ENCODE data around the gene CACNA2D1. TPM values are rescaled to one million over a fixed set of nuclear protein-coding genes. Genes with fewer than 3 reads are reported as not detected.

The CACNA2D1 gene
- total RNA-seq, 3 donors from 2014 or later (not counting 1 experiment from before 2014, with no cell fraction given) = not detected

- H3K4me3 Mint-ChIP-seq = no peak overlapping the region
- Histone ChIP-seq H3K36me3 (ENCODE audit: control insufficient read depth, insufficient read depth, low read length) (no peaks in the 10 kb centered on the region), H3K4me3 (ENCODE audit: low read length) (no peak overlapping the region), H3K4me1 (ENCODE audit: control insufficient read depth, insufficient read depth, low read length) (no peaks in the 10 kb centered on the region), H3K27ac (ENCODE audit: low read length) (no peak overlapping the region), H3K9me3 (ENCODE audit: control insufficient read depth, insufficient read depth, low read length) (peaks cover 8% of the 10 kb centered on the region), H3K27me3 (ENCODE audit: control insufficient read depth, insufficient read depth, low read length) (no peaks in the 10 kb centered on the region)
- TF ChIP-seq CTCF (IDR thresholded peaks at IDR 0.05) = no peak
- ATAC-seq (no peak), DNase-seq (no peak)
- intact Hi-C loops (cut with micrococcal nuclease) = no loop called here
- H3K27me3 Mint-ChIP-seq (ENCODE audit: low read depth in 2 of 2) = no peaks in the 10 kb centered on the region
- H3K9me3 Mint-ChIP-seq = peaks cover 6 to 8% of the 10 kb centered on the region in 2 donors
- H3K27ac Mint-ChIP-seq = no peak overlapping the region
- no peaks in the 10 kb centered on the region for H3K4me1 Mint-ChIP-seq
- peaks cover 6% of the 10 kb centered on the region for H3K36me3 Mint-ChIP-seq
- 90% methylated on average over 1 of the region's 2 CpGs for WGBS (ENCODE audit: insufficient coverage)
Observed at GRCh38 chr7:82124445-82124844, 319.1 kb downstream of the CACNA2D1 start.

- H3K27me3 ChIP-seq (ENCODE audit: control insufficient read depth, insufficient read depth, low read length) = no peaks in the 10 kb centered on the region
- H3K27ac ChIP-seq (ENCODE audit: low read length) = no peak overlapping the region
- H3K9me3 ChIP-seq (ENCODE audit: control insufficient read depth, insufficient read depth, low read length) = peaks cover 4% of the 10 kb centered on the region
- ATAC-seq (no peak), DNase-seq (no peak)
- no peak overlapping the region for H3K4me3 ChIP-seq (ENCODE audit: low read length)
- intact Hi-C loops (cut with micrococcal nuclease) = no loop called here
- H3K4me1 ChIP-seq (ENCODE audit: control insufficient read depth, insufficient read depth, low read length) = no peaks in the 10 kb centered on the region
- H3K4me3 Mint-ChIP-seq = no peak overlapping the region
- no peaks in the 10 kb centered on the region for H3K36me3 ChIP-seq (ENCODE audit: control insufficient read depth, insufficient read depth, low read length)
- no peak overlapping the region for H3K27ac Mint-ChIP-seq
- peaks cover 3 to 6% of the 10 kb centered on the region in 2 donors for H3K9me3 Mint-ChIP-seq
- H3K36me3 Mint-ChIP-seq = no peaks in the 10 kb centered on the region
- TF ChIP-seq CTCF (IDR thresholded peaks at IDR 0.05) = no peak
- 77% methylated on average over 2 of the region's 2 CpGs for WGBS (ENCODE audit: insufficient coverage)
- no peaks in the 10 kb centered on the region for H3K4me1 Mint-ChIP-seq
- H3K27me3 Mint-ChIP-seq (ENCODE audit: low read depth in 2 of 2) = no peaks in the 10 kb centered on the region
Observed at GRCh38 chr7:82122275-82122674, 321.3 kb downstream of the CACNA2D1 start.

- H3K4me1 ChIP-seq (ENCODE audit: control insufficient read depth, insufficient read depth, low read length) = no peaks in the 10 kb centered on the region
- no peaks in the 10 kb centered on the region for H3K36me3 ChIP-seq (ENCODE audit: control insufficient read depth, insufficient read depth, low read length)
- Mint-ChIP-seq H3K4me3 (no peak overlapping the region), H3K27me3 (ENCODE audit: low read depth in 2 of 2) (no peaks in the 10 kb centered on the region), H3K27ac (no peak overlapping the region), H3K4me1 (no peaks in the 10 kb centered on the region), H3K9me3 (peaks cover 1 to 10% of the 10 kb centered on the region in 2 donors), H3K36me3 (no peaks in the 10 kb centered on the region)
- ATAC-seq = no peak
- TF ChIP-seq CTCF (IDR thresholded peaks at IDR 0.05) = no peak
- no peak overlapping the region for H3K4me3 ChIP-seq (ENCODE audit: low read length)
- 90% methylated on average over 6 of the region's 6 CpGs for WGBS (ENCODE audit: insufficient coverage)
- no peak overlapping the region for H3K27ac ChIP-seq (ENCODE audit: low read length)
- no peak for DNase-seq
- H3K9me3 ChIP-seq (ENCODE audit: control insufficient read depth, insufficient read depth, low read length) = no peaks in the 10 kb centered on the region
- intact Hi-C loops (cut with micrococcal nuclease) = no loop called here
- H3K27me3 ChIP-seq (ENCODE audit: control insufficient read depth, insufficient read depth, low read length) = no peaks in the 10 kb centered on the region
Observed at GRCh38 chr7:82114237-82114636, 329.3 kb downstream of the CACNA2D1 start.

- Histone ChIP-seq H3K27me3 (ENCODE audit: control insufficient read depth, insufficient read depth, low read length) (no peaks in the 10 kb centered on the region), H3K4me1 (ENCODE audit: control insufficient read depth, insufficient read depth, low read length) (no peaks in the 10 kb centered on the region), H3K36me3 (ENCODE audit: control insufficient read depth, insufficient read depth, low read length) (no peaks in the 10 kb centered on the region), H3K27ac (ENCODE audit: low read length) (no peak overlapping the region), H3K4me3 (ENCODE audit: low read length) (no peak overlapping the region), H3K9me3 (ENCODE audit: control insufficient read depth, insufficient read depth, low read length) (no peaks in the 10 kb centered on the region)
- Mint-ChIP-seq H3K9me3 (peaks cover 2 to 11% of the 10 kb centered on the region in 2 donors), H3K27me3 (ENCODE audit: low read depth in 2 of 2) (no peaks in the 10 kb centered on the region), H3K4me3 (no peak overlapping the region), H3K36me3 (no peaks in the 10 kb centered on the region), H3K27ac (no peak overlapping the region), H3K4me1 (no peaks in the 10 kb centered on the region)
- no peak for TF ChIP-seq CTCF (IDR thresholded peaks at IDR 0.05)
- ATAC-seq (no peak), DNase-seq (no peak)
- 83% methylated on average over 7 of the region's 8 CpGs for WGBS (ENCODE audit: insufficient coverage)
- intact Hi-C loops (cut with micrococcal nuclease) = no loop called here
Observed at GRCh38 chr7:82110146-82110840, 333.3 kb downstream of the CACNA2D1 start.
